Activated CD8-positive, alpha-beta memory T cell treated with anti-CD3 and anti-CD28 coated beads, Interleukin-2, amount 50 U/mL, for 1 hour (primary cell): ENCODE measurements around the gene NUP205.
"Not testable (repeated sequence)": the region's sequence is repeated elsewhere in the genome, so short reads cannot be mapped to it uniquely, and the experiment has no call there.

Experiments
- DNase-seq: peaks from one replicate; pipeline ENCODE4 v3.0.0-alpha.2; 2020; ENCODE audit errors: extremely low read depth

NUP205 gene

GRCh38 chr7:135666846-135667245 is 109.1 kb downstream of the NUP205 start:
- DNase-seq = no peak

GRCh38 chr7:135667626-135668025 is 109.9 kb downstream of the NUP205 start:
- not testable (repeated sequence) for DNase-seq

GRCh38 chr7:135668852-135669395 is 111.2 kb downstream of the NUP205 start:
- not testable (repeated sequence) for DNase-seq

- DNase-seq = no peak
Observed at GRCh38 chr7:135669774-135670173, 112.1 kb downstream of the NUP205 start.

- no peak for DNase-seq
Observed at GRCh38 chr7:135670179-135670578, 112.5 kb downstream of the NUP205 start.

- no peak for DNase-seq
Observed at GRCh38 chr7:135672560-135673359, 115.0 kb downstream of the NUP205 start.

GRCh38 chr7:135673360-135673706 is 115.6 kb downstream of the NUP205 start:
- no peak for DNase-seq

GRCh38 chr7:135678612-135679575 is 121.2 kb downstream of the NUP205 start:
- DNase-seq = no peak

GRCh38 chr7:135681762-135682161 is 124.0 kb downstream of the NUP205 start:
- DNase-seq = no peak

- no peak for DNase-seq
Observed at GRCh38 chr7:135682191-135682590, 124.5 kb downstream of the NUP205 start.

GRCh38 chr7:135683609-135684008 is 125.9 kb downstream of the NUP205 start:
- no peak for DNase-seq

GRCh38 chr7:135684136-135684535 is 126.4 kb downstream of the NUP205 start:
- DNase-seq = no peak

- no peak for DNase-seq
Observed at GRCh38 chr7:135684699-135685098, 127.0 kb downstream of the NUP205 start.

GRCh38 chr7:135685306-135686084 is 127.8 kb downstream of the NUP205 start:
- no peak for DNase-seq

GRCh38 chr7:135687466-135687865 is 129.7 kb downstream of the NUP205 start:
- no peak for DNase-seq

GRCh38 chr7:135690566-135690965 is 132.8 kb downstream of the NUP205 start:
- DNase-seq = no peak

- DNase-seq = no peak
Observed at GRCh38 chr7:135692055-135692454, 134.3 kb downstream of the NUP205 start.

- not testable (repeated sequence) for DNase-seq
Observed at GRCh38 chr7:135692606-135693005, 134.9 kb downstream of the NUP205 start.

GRCh38 chr7:135693558-135693957 is 135.8 kb downstream of the NUP205 start:
- DNase-seq = no peak

- DNase-seq = no peak
Observed at GRCh38 chr7:135697276-135698049, 139.7 kb downstream of the NUP205 start.
